Measurements from ENCODE around the gene MYOZ2.
"Not testable (repeated sequence)": the region's sequence is repeated elsewhere in the genome, so short reads cannot be mapped to it uniquely, and the experiment has no call there.

MYOZ2 gene

DNA sequence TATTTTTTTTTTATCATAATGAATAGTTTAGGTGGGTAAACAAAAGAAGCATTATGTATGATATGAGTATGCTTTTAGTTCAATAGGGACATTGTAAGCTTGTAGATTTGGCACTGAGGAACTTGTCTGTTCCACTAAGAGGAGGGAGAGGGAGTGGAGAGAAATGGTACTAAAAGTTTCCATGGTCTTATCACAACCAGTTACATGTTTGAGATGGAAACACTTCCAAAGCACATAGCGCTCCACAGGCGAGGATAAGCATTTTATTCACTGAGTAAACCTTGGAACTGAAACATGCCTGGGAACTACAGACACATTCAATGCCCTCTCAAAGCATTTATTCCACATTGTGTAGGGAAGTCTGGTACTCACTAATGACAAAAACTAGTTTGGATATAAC, 15.5 kb downstream of the MYOZ2 start:
- Histone ChIP-seq H3K9ac (ENCODE audit: low read length) (no peak overlapping the region), H3K9me3 (ENCODE audit: control insufficient read depth, insufficient read depth, low read depth, low read length) (no peaks in the 10 kb centered on the region), H3K27ac (ENCODE audit: low read depth, low read length) (no peak overlapping the region), H3K27me3 (ENCODE audit: control insufficient read depth, insufficient read depth, low read length) (no peaks in the 10 kb centered on the region), H3K4me3 (ENCODE audit: low read depth, low read length) (no peak overlapping the region), H3K36me3 (ENCODE audit: control insufficient read depth, insufficient read depth, low read length) (no peaks in the 10 kb centered on the region), H3K4me1 (ENCODE audit: control insufficient read depth, insufficient read depth, low read length) (no peaks in the 10 kb centered on the region)

DNA sequence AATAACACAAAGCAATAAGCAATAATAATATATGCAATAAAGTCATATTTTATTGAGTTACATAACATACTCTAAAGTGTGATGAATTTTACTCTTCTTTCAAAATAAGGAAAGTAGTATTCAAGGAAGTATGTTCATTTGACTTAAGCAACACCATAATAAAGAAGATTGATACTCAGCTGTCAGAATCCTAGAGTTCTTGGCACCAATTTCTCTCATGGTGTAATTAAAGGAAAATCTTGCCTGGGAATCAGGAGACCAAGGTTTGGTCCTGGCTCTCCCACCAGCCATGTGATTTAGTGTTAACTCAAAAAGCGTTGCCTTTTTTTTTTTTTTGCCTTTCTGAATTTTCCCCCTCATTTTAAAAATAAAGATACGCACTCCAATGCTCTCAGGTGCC, 17.1 kb downstream of the MYOZ2 start:
- H3K4me1 ChIP-seq (ENCODE audit: control insufficient read depth, insufficient read depth, low read length) = no peaks in the 10 kb centered on the region
- H3K27ac ChIP-seq (ENCODE audit: low read depth, low read length) = no peak overlapping the region
- H3K4me3 ChIP-seq (ENCODE audit: low read depth, low read length) = no peak overlapping the region
- no peaks in the 10 kb centered on the region for H3K36me3 ChIP-seq (ENCODE audit: control insufficient read depth, insufficient read depth, low read length)
- no peaks in the 10 kb centered on the region for H3K9me3 ChIP-seq (ENCODE audit: control insufficient read depth, insufficient read depth, low read depth, low read length)
- no peaks in the 10 kb centered on the region for H3K27me3 ChIP-seq (ENCODE audit: control insufficient read depth, insufficient read depth, low read length)
- H3K9ac ChIP-seq (ENCODE audit: low read length) = no peak overlapping the region

DNA sequence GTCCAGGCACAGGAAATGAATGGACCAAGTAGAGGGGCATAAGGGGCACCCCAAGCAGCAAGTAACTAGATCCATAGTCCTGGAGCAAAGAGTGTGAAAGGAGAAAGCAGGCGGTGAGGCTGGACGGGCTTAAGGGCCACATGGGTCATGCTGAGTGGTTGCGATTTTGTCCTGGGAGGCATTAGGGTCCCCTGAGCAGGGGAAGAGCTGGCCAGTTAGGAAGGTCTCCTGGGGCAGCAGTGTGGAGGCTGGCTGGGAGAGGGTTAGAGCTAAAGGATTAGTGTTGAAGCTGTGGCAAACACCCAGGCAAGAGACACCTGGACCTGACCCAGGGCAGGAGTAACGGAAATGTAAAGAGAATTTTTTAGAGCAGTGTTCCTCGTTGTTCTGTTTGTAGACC, 26.5 kb downstream of the MYOZ2 start:
- no peak overlapping the region for H3K27ac ChIP-seq (ENCODE audit: low read depth, low read length)
- no peak overlapping the region for H3K9ac ChIP-seq (ENCODE audit: low read length)
- H3K4me1 ChIP-seq (ENCODE audit: control insufficient read depth, insufficient read depth, low read length) = no peaks in the 10 kb centered on the region
- no peak overlapping the region for H3K4me3 ChIP-seq (ENCODE audit: low read depth, low read length)
- H3K36me3 ChIP-seq (ENCODE audit: control insufficient read depth, insufficient read depth, low read length) = no peaks in the 10 kb centered on the region
- no peaks in the 10 kb centered on the region for H3K27me3 ChIP-seq (ENCODE audit: control insufficient read depth, insufficient read depth, low read length)
- H3K9me3 ChIP-seq (ENCODE audit: control insufficient read depth, insufficient read depth, low read depth, low read length) = no peaks in the 10 kb centered on the region

DNA sequence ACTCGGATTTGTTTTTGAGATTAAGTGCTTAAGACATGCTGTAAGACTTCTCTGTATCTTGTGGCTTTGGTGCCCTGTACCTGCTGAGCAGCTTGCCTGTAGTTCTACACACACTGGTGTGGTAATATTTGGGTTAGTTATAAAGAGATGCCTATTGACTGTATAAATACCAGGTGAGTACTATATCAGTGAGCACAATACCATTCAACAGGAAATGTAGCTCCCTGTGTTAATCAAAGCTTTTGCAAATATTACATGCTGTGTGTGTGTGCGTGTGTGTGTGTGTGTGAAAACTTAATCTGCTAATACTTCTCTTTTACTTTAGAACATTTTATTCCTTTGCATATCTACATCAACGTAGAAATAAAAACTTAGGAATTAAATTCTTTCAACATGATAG, 30.1 kb downstream of the MYOZ2 start:
- Histone ChIP-seq H3K4me1 (ENCODE audit: control insufficient read depth, insufficient read depth, low read length) (no peaks in the 10 kb centered on the region), H3K9ac (ENCODE audit: low read length) (no peak overlapping the region), H3K27me3 (ENCODE audit: control insufficient read depth, insufficient read depth, low read length) (no peaks in the 10 kb centered on the region), H3K27ac (ENCODE audit: low read depth, low read length) (no peak overlapping the region), H3K36me3 (ENCODE audit: control insufficient read depth, insufficient read depth, low read length) (no peaks in the 10 kb centered on the region), H3K4me3 (ENCODE audit: low read depth, low read length) (no peak overlapping the region), H3K9me3 (ENCODE audit: control insufficient read depth, insufficient read depth, low read depth, low read length) (no peaks in the 10 kb centered on the region)

DNA sequence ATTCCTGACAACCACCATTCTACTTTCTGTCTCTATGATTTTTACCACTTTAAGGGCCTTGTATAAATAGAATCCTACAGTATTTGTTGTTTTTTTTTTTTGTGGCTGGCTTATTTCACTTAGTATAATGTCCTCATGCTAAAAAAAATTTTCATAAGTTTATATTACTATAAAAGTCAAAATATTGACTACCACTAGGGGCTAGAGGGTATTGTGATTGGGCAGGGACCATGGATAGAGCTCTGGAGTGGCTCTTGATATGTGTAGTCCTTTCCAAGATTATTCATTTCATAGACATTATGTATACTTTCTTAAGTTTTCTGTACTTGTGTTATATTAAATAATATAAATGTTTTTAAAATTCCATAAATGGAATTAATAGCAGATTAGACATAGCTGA, 34.6 kb downstream of the MYOZ2 start:
- no peaks in the 10 kb centered on the region for H3K9me3 ChIP-seq (ENCODE audit: control insufficient read depth, insufficient read depth, low read depth, low read length)

DNA sequence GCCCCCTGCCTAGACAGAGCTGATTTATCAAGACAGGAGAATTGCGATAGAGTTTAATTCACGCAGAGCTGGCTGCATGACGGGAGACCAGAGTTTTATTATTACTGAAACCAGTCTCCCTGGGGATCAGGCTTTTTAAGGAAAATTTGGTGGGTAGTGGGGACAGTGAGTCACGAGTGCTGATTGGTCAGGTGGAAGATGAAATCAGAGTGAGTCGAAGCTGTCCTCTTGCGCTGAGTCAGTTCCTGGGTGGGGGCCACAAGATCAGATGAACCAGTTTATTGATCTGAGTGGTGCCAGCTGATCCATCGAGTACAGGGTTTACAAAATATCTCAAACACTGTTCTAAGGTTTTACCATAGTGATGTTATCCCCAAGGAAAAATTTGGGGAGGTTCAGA, 36.6 kb downstream of the MYOZ2 start:
- Histone ChIP-seq H3K4me1 (ENCODE audit: control insufficient read depth, insufficient read depth, low read length) (no peaks in the 10 kb centered on the region), H3K27ac (ENCODE audit: low read depth, low read length) (no peak overlapping the region), H3K27me3 (ENCODE audit: control insufficient read depth, insufficient read depth, low read length) (no peaks in the 10 kb centered on the region), H3K4me3 (ENCODE audit: low read depth, low read length) (no peak overlapping the region), H3K36me3 (ENCODE audit: control insufficient read depth, insufficient read depth, low read length) (no peaks in the 10 kb centered on the region), H3K9ac (ENCODE audit: low read length) (no peak overlapping the region), H3K9me3 (ENCODE audit: control insufficient read depth, insufficient read depth, low read depth, low read length) (no peaks in the 10 kb centered on the region)

More for the DNA sequence above, 34.6 kb downstream of the MYOZ2 start:
- Histone ChIP-seq H3K9ac (ENCODE audit: low read length) (no peak overlapping the region), H3K36me3 (ENCODE audit: control insufficient read depth, insufficient read depth, low read length) (no peaks in the 10 kb centered on the region), H3K4me1 (ENCODE audit: control insufficient read depth, insufficient read depth, low read length) (no peaks in the 10 kb centered on the region), H3K27me3 (ENCODE audit: control insufficient read depth, insufficient read depth, low read length) (no peaks in the 10 kb centered on the region), H3K27ac (ENCODE audit: low read depth, low read length) (no peak overlapping the region), H3K4me3 (ENCODE audit: low read depth, low read length) (no peak overlapping the region)

DNA sequence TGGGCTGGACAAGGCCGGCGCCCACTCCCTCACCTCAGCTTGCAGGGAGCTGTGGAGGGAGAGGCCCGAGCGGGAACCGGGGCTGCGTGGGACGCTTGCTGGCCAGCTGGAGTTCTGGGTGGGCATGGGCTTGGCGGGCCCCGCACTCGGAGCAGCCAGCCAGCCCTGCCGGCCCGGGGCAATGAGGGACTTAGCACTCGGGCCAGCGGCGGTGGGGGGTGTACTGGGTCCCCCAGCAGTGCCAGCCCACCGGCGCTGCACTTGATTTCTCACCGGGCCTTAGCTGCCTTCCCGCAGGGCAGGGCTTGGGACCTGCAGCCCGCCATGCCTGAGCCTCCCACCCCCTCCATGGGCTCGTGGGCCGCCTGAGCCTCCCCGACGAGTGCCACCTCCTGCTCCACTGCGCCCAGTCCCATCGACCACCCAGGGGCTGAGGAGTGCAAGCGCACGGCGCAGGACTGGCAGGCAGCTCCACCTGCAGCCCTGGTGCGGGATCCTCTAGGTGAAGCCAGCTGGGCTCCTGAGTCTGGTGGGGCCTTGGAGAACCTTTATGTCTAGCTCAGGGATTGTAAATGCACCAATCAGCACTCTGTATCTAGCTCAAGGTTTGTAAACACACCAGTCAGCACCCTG, 38.2 kb downstream of the MYOZ2 start:
- not testable (repeated sequence) for H3K9me3 ChIP-seq (ENCODE audit: control insufficient read depth, insufficient read depth, low read depth, low read length); H3K27me3 ChIP-seq (ENCODE audit: control insufficient read depth, insufficient read depth, low read length); H3K4me3 ChIP-seq (ENCODE audit: low read depth, low read length); H3K9ac ChIP-seq (ENCODE audit: low read length); H3K36me3 ChIP-seq (ENCODE audit: control insufficient read depth, insufficient read depth, low read length); H3K27ac ChIP-seq (ENCODE audit: low read depth, low read length); H3K4me1 ChIP-seq (ENCODE audit: control insufficient read depth, insufficient read depth, low read length)

DNA sequence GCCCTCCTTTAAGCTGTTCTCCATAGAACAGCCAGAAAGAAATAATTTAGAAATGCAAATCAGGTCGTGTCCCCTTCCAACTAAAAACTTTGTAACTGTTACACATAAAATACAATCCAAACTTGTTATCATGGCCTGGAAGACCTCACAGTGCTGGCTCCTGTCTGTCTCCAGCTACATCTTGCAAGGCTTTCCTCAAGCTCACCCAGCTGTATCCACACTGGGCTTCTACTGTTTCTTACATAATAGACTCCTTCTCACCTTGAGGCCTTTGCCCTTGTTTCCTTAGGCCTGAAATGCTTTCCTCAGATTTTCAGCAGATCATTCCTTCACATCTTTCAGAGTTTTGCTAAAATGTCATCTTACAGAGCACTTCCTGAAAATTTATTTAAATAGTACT, 43.4 kb downstream of the MYOZ2 start:
- H3K27me3 ChIP-seq (ENCODE audit: control insufficient read depth, insufficient read depth, low read length) = no peaks in the 10 kb centered on the region
- H3K27ac ChIP-seq (ENCODE audit: low read depth, low read length) = no peak overlapping the region
- no peaks in the 10 kb centered on the region for H3K4me1 ChIP-seq (ENCODE audit: control insufficient read depth, insufficient read depth, low read length)
- no peak overlapping the region for H3K4me3 ChIP-seq (ENCODE audit: low read depth, low read length)
- no peaks in the 10 kb centered on the region for H3K36me3 ChIP-seq (ENCODE audit: control insufficient read depth, insufficient read depth, low read length)
- no peak overlapping the region for H3K9ac ChIP-seq (ENCODE audit: low read length)
- no peaks in the 10 kb centered on the region for H3K9me3 ChIP-seq (ENCODE audit: control insufficient read depth, insufficient read depth, low read depth, low read length)

DNA sequence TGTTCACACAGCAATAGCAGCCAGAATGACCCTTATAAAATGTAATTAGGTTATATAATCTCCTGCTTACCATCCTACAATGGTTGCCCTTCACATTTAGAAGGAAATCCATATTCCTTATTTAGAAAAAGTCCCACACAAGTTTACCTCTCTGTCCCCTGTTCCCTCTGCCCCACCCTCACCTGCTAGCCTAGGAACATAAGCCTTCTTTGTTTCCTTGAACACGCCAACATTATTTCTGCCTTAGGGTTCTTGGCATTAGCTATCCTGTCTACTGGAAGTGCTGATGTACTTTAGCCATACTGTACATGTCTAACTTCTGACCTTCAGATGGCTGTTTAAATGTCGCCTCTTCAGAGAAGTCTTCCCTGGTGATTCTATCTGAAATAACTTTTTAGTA, 48.5 kb downstream of the MYOZ2 start:
- Histone ChIP-seq H3K27ac (ENCODE audit: low read depth, low read length) (no peak overlapping the region), H3K9me3 (ENCODE audit: control insufficient read depth, insufficient read depth, low read depth, low read length) (no peaks in the 10 kb centered on the region), H3K4me1 (ENCODE audit: control insufficient read depth, insufficient read depth, low read length) (no peaks in the 10 kb centered on the region), H3K9ac (ENCODE audit: low read length) (no peak overlapping the region), H3K36me3 (ENCODE audit: control insufficient read depth, insufficient read depth, low read length) (no peaks in the 10 kb centered on the region), H3K27me3 (ENCODE audit: control insufficient read depth, insufficient read depth, low read length) (no peaks in the 10 kb centered on the region), H3K4me3 (ENCODE audit: low read depth, low read length) (no peak overlapping the region)

DNA sequence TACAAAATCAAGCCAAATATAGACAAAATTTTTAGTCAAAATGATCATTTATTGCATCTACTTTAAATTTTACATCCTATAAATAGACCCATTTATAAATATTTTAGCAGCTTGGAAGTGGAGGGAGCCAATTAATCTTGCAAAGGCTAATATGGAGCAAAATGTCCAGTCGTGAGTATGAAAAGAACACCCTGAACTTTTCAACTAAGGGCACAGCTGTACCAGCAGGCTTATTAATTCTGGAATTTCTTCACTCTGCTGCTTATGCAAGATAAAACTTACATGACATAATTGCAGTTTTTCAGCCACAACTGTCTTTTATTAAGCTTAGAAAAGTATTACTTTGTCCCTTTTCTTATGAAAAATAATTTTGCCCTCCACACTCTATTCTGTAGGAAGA, 54.0 kb downstream of the MYOZ2 start:
- Histone ChIP-seq H3K4me1 (ENCODE audit: control insufficient read depth, insufficient read depth, low read length) (no peaks in the 10 kb centered on the region), H3K27ac (ENCODE audit: low read depth, low read length) (no peak overlapping the region), H3K9ac (ENCODE audit: low read length) (no peak overlapping the region), H3K4me3 (ENCODE audit: low read depth, low read length) (no peak overlapping the region), H3K36me3 (ENCODE audit: control insufficient read depth, insufficient read depth, low read length) (no peaks in the 10 kb centered on the region), H3K9me3 (ENCODE audit: control insufficient read depth, insufficient read depth, low read depth, low read length) (no peaks in the 10 kb centered on the region), H3K27me3 (ENCODE audit: control insufficient read depth, insufficient read depth, low read length) (no peaks in the 10 kb centered on the region)

DNA sequence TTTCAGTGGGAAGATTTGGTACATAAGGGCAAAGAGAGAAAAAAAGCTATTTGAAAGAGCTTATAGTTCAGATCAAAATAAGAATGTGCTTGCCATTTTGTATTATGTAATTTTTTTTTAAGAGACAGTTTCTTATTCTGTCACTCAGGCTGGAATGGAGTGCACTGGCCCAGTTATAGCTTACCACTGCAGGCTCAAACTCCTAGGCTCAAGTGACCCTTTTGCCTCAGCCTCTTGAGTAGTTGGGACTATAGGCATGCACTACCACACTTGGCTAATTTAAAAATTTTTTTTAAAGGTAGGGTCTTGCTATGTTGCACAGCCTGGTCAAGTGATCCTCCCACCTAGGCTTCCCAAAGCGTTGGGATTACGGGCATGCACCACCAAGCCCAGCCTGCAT, 54.7 kb downstream of the MYOZ2 start:
- H3K4me1 ChIP-seq (ENCODE audit: control insufficient read depth, insufficient read depth, low read length) = no peaks in the 10 kb centered on the region
- H3K9me3 ChIP-seq (ENCODE audit: control insufficient read depth, insufficient read depth, low read depth, low read length) = no peaks in the 10 kb centered on the region

DNA sequence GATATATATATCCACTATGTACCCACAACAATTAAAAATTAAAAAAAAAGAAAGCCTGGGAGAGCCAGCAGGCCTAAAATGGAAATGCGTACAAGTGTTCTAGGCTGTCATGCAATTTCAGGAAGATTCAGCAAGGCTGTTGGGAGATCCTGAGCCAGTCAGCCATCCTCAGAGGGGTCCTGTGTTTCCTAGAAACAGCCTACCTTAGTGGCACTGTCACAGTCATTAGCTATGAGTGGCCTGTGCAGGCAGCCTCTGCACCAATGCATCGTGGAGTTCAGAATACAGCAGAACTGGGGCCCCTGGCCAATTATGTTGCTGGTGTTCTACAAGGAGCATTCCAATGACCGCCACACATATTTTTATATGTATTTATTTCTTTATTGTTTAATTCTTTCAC, 55.9 kb downstream of the MYOZ2 start:
- Histone ChIP-seq H3K9ac (ENCODE audit: low read length) (no peak overlapping the region), H3K27me3 (ENCODE audit: control insufficient read depth, insufficient read depth, low read length) (no peaks in the 10 kb centered on the region), H3K36me3 (ENCODE audit: control insufficient read depth, insufficient read depth, low read length) (no peaks in the 10 kb centered on the region), H3K4me1 (ENCODE audit: control insufficient read depth, insufficient read depth, low read length) (no peaks in the 10 kb centered on the region), H3K4me3 (ENCODE audit: low read depth, low read length) (no peak overlapping the region), H3K27ac (ENCODE audit: low read depth, low read length) (no peak overlapping the region), H3K9me3 (ENCODE audit: control insufficient read depth, insufficient read depth, low read depth, low read length) (no peaks in the 10 kb centered on the region)

More for the DNA sequence above, 54.7 kb downstream of the MYOZ2 start:
- no peaks in the 10 kb centered on the region for H3K36me3 ChIP-seq (ENCODE audit: control insufficient read depth, insufficient read depth, low read length)
- H3K9ac ChIP-seq (ENCODE audit: low read length) = no peak overlapping the region
- no peak overlapping the region for H3K4me3 ChIP-seq (ENCODE audit: low read depth, low read length)
- H3K27ac ChIP-seq (ENCODE audit: low read depth, low read length) = no peak overlapping the region
- H3K27me3 ChIP-seq (ENCODE audit: control insufficient read depth, insufficient read depth, low read length) = no peaks in the 10 kb centered on the region
